Esophagus muscularis mucosa (tissue), 4 donors: ENCODE measurements around the gene LBHD2.

ENCODE experiments used
- EP300 ChIP-seq: sonication (generic); formaldehyde crosslinking; IDR thresholded peaks from one replicate; pipeline ENCODE4 v1.6.1; 2017; ENCODE audit warnings: antibody characterized with exemption
- POLR2A ChIP-seq: fragments of 450-650 bp; IDR thresholded peaks from one replicate; pipeline ENCODE4 v1.6.1; 2017; ENCODE audit warnings: antibody characterized with exemption, moderate library complexity, mild to moderate bottlenecking, low read depth
- POLR2AphosphoS5 ChIP-seq, 2 donors: sonication (generic); formaldehyde crosslinking; IDR thresholded peaks; one replicate each; pipeline ENCODE4 v1.6.1; 2017; ENCODE audit warnings: antibody characterized with exemption in 2 of 2
- TF ChIP-seq, protein P1 (sequence below), 3 experiments: fragments of 200-600 bp in 2 of 3; fragments of 450-650 bp in 1 of 3; sonication (generic) in 2 of 3; IDR thresholded peaks; one replicate each; pipeline ENCODE4 v1.5.1; 2017 to 2019; ENCODE audit warnings: antibody characterized with exemption in 3 of 3, mild to moderate bottlenecking in 2 of 3, moderate library complexity in 1 of 3

DNA sequence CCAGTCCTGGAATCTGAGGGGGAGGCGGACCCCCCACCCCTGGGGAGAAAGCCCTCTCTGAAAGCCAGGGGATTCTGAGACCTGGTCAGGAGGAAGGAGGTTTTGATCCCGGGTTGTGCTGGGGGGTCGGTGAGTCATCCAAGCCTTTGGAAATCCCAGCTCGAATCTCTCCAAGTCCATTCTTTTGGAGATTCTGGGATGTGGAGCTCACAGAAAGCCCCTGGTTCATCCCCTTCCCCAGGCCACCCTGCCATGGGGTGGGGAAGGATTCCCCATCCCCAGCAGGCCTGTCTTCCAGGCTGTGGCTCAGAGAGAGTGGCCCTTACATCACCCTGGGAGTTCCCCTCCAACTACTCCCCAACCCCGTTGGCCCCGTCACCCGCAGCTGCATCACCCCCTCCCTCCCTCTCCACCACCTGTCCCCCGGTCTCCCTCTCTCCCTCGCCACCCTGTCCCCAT is 24.8 kb downstream of the LBHD2 start:
- TF ChIP-seq POLR2A = no peak
- TF ChIP-seq, protein P1, sequence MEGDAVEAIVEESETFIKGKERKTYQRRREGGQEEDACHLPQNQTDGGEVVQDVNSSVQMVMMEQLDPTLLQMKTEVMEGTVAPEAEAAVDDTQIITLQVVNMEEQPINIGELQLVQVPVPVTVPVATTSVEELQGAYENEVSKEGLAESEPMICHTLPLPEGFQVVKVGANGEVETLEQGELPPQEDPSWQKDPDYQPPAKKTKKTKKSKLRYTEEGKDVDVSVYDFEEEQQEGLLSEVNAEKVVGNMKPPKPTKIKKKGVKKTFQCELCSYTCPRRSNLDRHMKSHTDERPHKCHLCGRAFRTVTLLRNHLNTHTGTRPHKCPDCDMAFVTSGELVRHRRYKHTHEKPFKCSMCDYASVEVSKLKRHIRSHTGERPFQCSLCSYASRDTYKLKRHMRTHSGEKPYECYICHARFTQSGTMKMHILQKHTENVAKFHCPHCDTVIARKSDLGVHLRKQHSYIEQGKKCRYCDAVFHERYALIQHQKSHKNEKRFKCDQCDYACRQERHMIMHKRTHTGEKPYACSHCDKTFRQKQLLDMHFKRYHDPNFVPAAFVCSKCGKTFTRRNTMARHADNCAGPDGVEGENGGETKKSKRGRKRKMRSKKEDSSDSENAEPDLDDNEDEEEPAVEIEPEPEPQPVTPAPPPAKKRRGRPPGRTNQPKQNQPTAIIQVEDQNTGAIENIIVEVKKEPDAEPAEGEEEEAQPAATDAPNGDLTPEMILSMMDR (IDR thresholded peaks at IDR 0.05) = no peak
- TF ChIP-seq EP300 = no peak
- TF ChIP-seq POLR2AphosphoS5 (IDR thresholded peaks at IDR 0.05) = no peak
